ENCODE data around the gene FAM50B. TPM values are rescaled to one million over a fixed set of nuclear protein-coding genes. Genes with fewer than 3 reads are reported as not detected.

FAM50B gene
- total and polyA plus RNA-seq, 2 of the 13 experiments (the other 11 are each of a cell fraction or from before 2014, with no cell fraction given): 0.05 TPM; not detected in 1

GRCh38 chr6:3893917-3894316 lies 44.7 kb downstream of the FAM50B start (continued):
- TF ChIP-seq YEATS4 (CRISPR knock-in tag; IDR thresholded peaks at IDR 0.05; ENCODE audit: borderline replicate concordance) (0 out of 2 replicates have a peak, but pooled peaks have one; percentile 13), RFXAP (CRISPR knock-in tag; IDR thresholded peaks at IDR 0.05; ENCODE audit: borderline replicate concordance) (no peak), NFYC (CRISPR knock-in tag; IDR thresholded peaks at IDR 0.05) (peak; percentile 19; the same call in 1 of the 2 replicates), NR2F1 (CRISPR knock-in tag; IDR thresholded peaks at IDR 0.05) (no peak), HNF4A (CRISPR knock-in tag; IDR thresholded peaks at IDR 0.05) (peak; percentile 72), TEAD3 (CRISPR knock-in tag; optimal IDR thresholded peaks at IDR 0.05; ENCODE audit: borderline replicate concordance) (peak; percentile 35), REPIN1 (CRISPR knock-in tag; IDR thresholded peaks at IDR 0.05; ENCODE audit: borderline replicate concordance, low read depth) (no peak), ISL2 (CRISPR knock-in tag; IDR thresholded peaks at IDR 0.05) (no peak), POGZ (CRISPR knock-in tag; IDR thresholded peaks at IDR 0.05) (0 out of 2 replicates have a peak, but pooled peaks have one; percentile 37), CREB1 (IDR thresholded peaks at IDR 0.05) (no peak), CREB1 (CRISPR knock-in tag; IDR thresholded peaks at IDR 0.05) (no peak), KDM6A (CRISPR knock-in tag; IDR thresholded peaks at IDR 0.05; ENCODE audit: low read depth) (peak; percentile 44; the same call in 1 of the 2 replicates), HNF1B (CRISPR knock-in tag; IDR thresholded peaks at IDR 0.05) (no peak), ZNF292 (CRISPR knock-in tag; IDR thresholded peaks at IDR 0.05; ENCODE audit: borderline replicate concordance, low read depth) (peak; percentile 42; the same call in 1 of the 2 replicates), YY1 (IDR thresholded peaks at IDR 0.05; ENCODE audit: insufficient read depth, insufficient replicate concordance, low read depth, low read length) (no peak), CHCHD3 (CRISPR knock-in tag; IDR thresholded peaks at IDR 0.05) (no peak)

Data from HepG2 (cell line).